ENCODE results near the gene CRYBB1.

The CRYBB1 gene

GRCh38 chr22:26610996-26611395 is 6.8 kb downstream of the CRYBB1 start:
- H3K4me3 ChIP-seq (ENCODE audit: low read depth, low read length) = no peak overlapping the region
- DNase-seq (ENCODE audit: low read depth) = no peak

GRCh38 chr22:26610072-26610958 is 7.5 kb downstream of the CRYBB1 start:
- DNase-seq (ENCODE audit: low read depth) = peak; percentile 63
- H3K4me3 ChIP-seq (ENCODE audit: low read depth, low read length) = no peak overlapping the region

- H3K4me3 ChIP-seq (ENCODE audit: low read depth, low read length) = no peak overlapping the region
- DNase-seq (ENCODE audit: low read depth) = no peak
Observed at GRCh38 chr22:26609287-26609686, 8.5 kb downstream of the CRYBB1 start.

GRCh38 chr22:26608129-26608528 is 9.7 kb downstream of the CRYBB1 start:
- no peak for DNase-seq (ENCODE audit: low read depth)

GRCh38 chr22:26606611-26607010 is 11.2 kb downstream of the CRYBB1 start:
- peak; percentile 8 for DNase-seq (ENCODE audit: low read depth)
- no peak overlapping the region for H3K4me3 ChIP-seq (ENCODE audit: low read depth, low read length)

More at GRCh38 chr22:26608129-26608528, 9.7 kb downstream of the CRYBB1 start:
- H3K4me3 ChIP-seq (ENCODE audit: low read depth, low read length) = no peak overlapping the region

- H3K4me3 ChIP-seq (ENCODE audit: low read depth, low read length) = no peak overlapping the region
- DNase-seq (ENCODE audit: low read depth) = no peak
Observed at GRCh38 chr22:26604368-26604767, 13.5 kb downstream of the CRYBB1 start.

GRCh38 chr22:26602127-26602526 is 15.7 kb downstream of the CRYBB1 start:
- DNase-seq (ENCODE audit: low read depth) = no peak
- H3K4me3 ChIP-seq (ENCODE audit: low read depth, low read length) = no peak overlapping the region

GRCh38 chr22:26601726-26602125 is 16.1 kb downstream of the CRYBB1 start:
- no peak for DNase-seq (ENCODE audit: low read depth)
- H3K4me3 ChIP-seq (ENCODE audit: low read depth, low read length) = no peak overlapping the region

- no peak for DNase-seq (ENCODE audit: low read depth)
- H3K4me3 ChIP-seq (ENCODE audit: low read depth, low read length) = no peak overlapping the region
Observed at GRCh38 chr22:26599505-26599904, 18.3 kb downstream of the CRYBB1 start.

- H3K4me3 ChIP-seq (ENCODE audit: low read depth, low read length) = no peak overlapping the region
- DNase-seq (ENCODE audit: low read depth) = no peak
Observed at GRCh38 chr22:26597480-26597879, 20.3 kb downstream of the CRYBB1 start.

GRCh38 chr22:26597026-26597425 is 20.8 kb downstream of the CRYBB1 start:
- no peak for DNase-seq (ENCODE audit: low read depth)
- H3K4me3 ChIP-seq (ENCODE audit: low read depth, low read length) = no peak overlapping the region

- no peak overlapping the region for H3K4me3 ChIP-seq (ENCODE audit: low read depth, low read length)
- DNase-seq (ENCODE audit: low read depth) = no peak
Observed at GRCh38 chr22:26593763-26594162, 24.1 kb downstream of the CRYBB1 start.

- H3K4me3 ChIP-seq (ENCODE audit: low read depth, low read length) = no peak overlapping the region
- no peak for DNase-seq (ENCODE audit: low read depth)
Observed at GRCh38 chr22:26592421-26592891, 25.4 kb downstream of the CRYBB1 start.

GRCh38 chr22:26589845-26590736 is 27.7 kb downstream of the CRYBB1 start, which contains the start of gene TPST2:
TSS of gene TPST2 (minus strand) at chr22:26590132. CDS start at chr22:26541630, 48,502 bp downstream.
- no peak for DNase-seq (ENCODE audit: low read depth)
- H3K4me3 ChIP-seq (ENCODE audit: low read depth, low read length) = peak within 1 kb of the TSS; percentile 86

GRCh38 chr22:26589367-26589844 is 28.4 kb downstream of the CRYBB1 start:
- peak overlapping the region; percentile 86 for H3K4me3 ChIP-seq (ENCODE audit: low read depth, low read length)
- no peak for DNase-seq (ENCODE audit: low read depth)

- DNase-seq (ENCODE audit: low read depth) = no peak
- H3K4me3 ChIP-seq (ENCODE audit: low read depth, low read length) = peak overlapping the region; percentile 86
Observed at GRCh38 chr22:26588729-26589366, 29.0 kb downstream of the CRYBB1 start.

- no peak overlapping the region for H3K4me3 ChIP-seq (ENCODE audit: low read depth, low read length)
- no peak for DNase-seq (ENCODE audit: low read depth)
Observed at GRCh38 chr22:26587991-26588613, 29.7 kb downstream of the CRYBB1 start.

- no peak overlapping the region for H3K4me3 ChIP-seq (ENCODE audit: low read depth, low read length)
- DNase-seq (ENCODE audit: low read depth) = no peak
Observed at GRCh38 chr22:26586556-26587325, 31.1 kb downstream of the CRYBB1 start.
